Bone marrow (tissue), 2 donors: ENCODE measurements around the gene PLCXD3.
"Not testable (repeated sequence)": the region's sequence is repeated elsewhere in the genome, so short reads cannot be mapped to it uniquely, and the experiment has no call there.

ENCODE experiments used
- DNase-seq, 2 donors: peaks; one replicate each; lab custom pipeline; 2025; lab: John Stamatoyannopoulos, UW

PLCXD3 gene

GRCh38 chr5:41347569-41347968 is 162.8 kb downstream of the PLCXD3 start:
- DNase-seq, result no peak

DNA sequence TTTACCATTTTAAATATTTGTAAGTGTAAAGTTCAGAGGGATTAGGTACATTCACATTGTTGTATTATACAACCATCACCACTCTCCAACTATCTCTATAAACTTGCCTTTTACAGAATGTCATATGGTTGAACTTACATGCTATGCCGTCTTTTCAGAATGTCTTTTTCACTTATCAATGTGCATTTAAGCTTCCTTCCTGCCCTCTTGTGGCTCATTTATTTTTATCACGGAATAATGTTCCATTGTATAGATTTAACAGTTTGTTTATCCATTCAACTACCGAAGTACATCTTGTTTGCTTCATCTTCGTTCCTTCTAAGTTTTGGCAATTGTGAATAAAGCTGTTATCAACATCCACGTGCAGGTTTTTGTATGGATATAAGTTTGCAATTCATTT is 163.8 kb downstream of the PLCXD3 start:
- no peak for DNase-seq

GRCh38 chr5:41345295-41345694 is 165.1 kb downstream of the PLCXD3 start:
- DNase-seq, result no peak

- no peak for DNase-seq
Measured at GRCh38 chr5:41339339-41339738, 171.1 kb downstream of the PLCXD3 start.

GRCh38 chr5:41338136-41338675 is 172.2 kb downstream of the PLCXD3 start:
- no peak for DNase-seq

GRCh38 chr5:41337724-41338123 is 172.7 kb downstream of the PLCXD3 start:
- no peak for DNase-seq

- DNase-seq, result no peak
Measured at GRCh38 chr5:41337216-41337615, 173.2 kb downstream of the PLCXD3 start.

DNA sequence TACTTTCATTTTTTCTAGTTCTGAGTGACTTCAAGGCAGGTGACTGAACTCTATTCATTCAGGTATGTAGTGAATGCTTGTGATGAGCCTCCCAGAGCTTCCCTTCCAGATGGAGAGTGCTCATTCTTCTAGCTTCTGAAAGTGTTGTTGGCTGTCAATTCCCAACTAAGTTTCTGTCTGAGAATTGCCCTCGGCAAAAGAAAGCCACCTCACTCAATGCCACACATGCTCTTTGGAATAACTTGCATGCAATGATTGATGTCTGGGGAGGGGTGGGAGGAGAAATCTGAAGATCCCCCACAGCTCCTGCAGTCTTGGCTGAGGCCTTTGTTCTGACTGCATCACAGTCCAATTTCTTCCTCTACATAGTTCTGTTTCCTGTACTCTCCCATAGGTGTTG is 173.9 kb downstream of the PLCXD3 start:
- no peak for DNase-seq

DNA sequence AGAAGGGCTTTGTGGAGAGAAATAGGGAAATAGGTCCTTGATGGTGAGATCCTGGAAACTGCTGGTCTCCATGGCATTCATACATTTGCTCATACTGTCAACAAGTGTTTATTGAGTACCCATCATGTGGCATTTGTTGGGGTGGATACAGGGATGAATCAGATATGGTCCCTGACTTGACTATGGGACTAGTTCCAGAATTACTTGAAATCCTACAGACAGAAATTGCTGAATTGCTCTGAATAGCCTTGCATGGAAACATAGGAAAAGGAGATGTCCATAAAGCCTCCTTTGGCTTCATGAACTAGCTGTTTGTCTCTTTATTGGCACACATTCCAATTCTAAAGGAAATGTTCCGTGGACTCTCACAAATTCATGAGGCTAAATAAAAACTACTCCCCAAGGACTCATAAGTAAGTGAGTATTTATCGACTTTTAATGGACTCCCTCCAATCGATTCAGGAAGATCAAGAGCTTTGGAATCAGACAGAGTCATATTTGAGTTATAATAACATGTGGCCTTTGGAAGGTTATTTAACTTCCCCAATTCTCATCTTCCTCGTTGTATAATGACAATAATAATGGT is 174.7 kb downstream of the PLCXD3 start:
- no peak for DNase-seq

GRCh38 chr5:41334758-41335157 is 175.6 kb downstream of the PLCXD3 start:
- DNase-seq, result no peak

DNA sequence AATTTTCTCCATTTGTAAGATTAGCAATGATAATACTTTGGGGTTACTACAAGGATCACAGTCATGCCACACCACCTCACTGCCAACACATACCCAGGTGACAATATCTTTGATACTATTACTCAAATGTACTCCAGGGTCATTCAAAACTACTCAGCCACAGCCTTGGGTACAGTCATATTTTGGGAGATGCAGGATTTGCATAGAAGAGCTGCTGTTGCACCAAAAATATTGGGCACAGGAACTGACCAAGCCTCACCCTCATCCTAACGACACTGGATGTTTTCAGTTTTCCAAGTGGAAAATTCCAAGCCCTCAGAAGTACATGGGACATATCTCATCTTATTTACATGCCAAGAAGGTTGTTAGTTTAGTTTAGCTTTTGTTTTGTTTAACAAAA is 176.2 kb downstream of the PLCXD3 start:
- no peak for DNase-seq

GRCh38 chr5:41325074-41325473 is 185.3 kb downstream of the PLCXD3 start:
- no peak for DNase-seq

- DNase-seq, result not testable (repeated sequence)
Measured at GRCh38 chr5:41322826-41323225, 187.6 kb downstream of the PLCXD3 start.

DNA sequence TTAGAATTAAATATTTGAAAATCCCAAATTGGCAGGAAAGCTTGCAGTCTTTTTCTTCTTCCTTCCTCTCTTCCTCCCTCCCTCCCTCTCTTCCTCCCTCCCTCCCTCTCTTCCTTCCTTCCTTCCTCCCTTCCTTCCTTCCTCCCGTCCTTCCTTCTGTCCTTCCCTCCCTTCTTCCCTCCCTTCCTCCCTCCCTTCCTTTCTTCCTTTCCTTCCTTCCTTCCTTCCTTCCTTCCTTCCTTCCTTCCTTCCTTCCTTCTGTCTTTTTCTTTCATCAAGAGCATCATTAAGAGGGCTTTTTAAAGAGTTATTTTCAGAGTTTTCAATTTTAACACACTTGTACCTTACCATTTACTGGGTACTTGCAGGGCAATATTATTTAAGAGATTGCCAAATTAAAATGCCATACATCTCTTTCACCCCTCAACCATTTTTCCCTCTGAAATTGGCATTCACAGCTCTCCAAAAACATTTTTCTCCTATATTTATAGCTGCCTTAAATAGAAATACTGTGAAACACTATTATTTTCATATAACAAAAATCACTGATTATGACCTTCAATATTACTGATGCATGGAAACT is 197.8 kb downstream of the PLCXD3 start:
- DNase-seq, result no peak

- no peak for DNase-seq
Measured at GRCh38 chr5:41312066-41312465, 198.3 kb downstream of the PLCXD3 start.

- DNase-seq, result no peak
Measured at GRCh38 chr5:41309275-41309674, 201.1 kb downstream of the PLCXD3 start.

DNA sequence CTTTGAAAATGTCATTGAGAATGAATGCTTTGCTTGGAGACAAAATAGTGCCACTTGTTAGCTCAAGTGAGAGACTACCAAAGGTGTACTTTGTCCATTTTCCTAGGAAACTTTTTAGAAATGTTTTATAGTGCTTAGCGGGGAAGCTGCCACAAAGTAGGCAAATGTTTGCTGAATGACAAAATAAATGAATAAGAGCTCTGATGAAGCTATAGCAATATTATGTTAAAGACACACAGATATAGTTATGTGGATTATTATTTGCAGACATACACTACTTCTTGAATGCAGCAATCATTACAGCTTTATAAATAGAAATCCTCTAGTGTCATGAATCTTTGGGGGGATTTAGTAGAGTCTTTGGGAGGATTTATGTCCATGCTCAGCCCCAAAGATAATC is 204.4 kb downstream of the PLCXD3 start:
- DNase-seq, result no peak

DNA sequence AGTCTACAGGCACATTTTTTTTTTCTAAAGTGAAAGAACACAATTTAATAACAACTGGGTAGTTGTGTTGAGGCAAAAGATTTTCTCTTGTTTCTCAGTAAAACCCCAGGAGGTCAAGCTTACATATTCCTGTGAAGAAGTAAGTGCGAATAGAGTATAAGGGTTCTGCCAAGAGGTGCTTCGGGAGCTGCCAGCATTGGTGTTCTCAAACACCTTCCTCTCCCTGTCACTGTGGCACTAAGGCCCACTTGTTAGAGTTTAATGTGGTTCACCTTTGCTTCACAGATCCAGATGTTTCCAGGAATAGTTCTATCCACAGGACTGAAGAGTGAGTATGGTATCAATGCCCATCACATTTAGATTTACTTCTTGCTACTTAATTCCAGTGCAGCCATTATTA is 205.3 kb downstream of the PLCXD3 start:
- no peak for DNase-seq

GRCh38 chr5:41296066-41296465 is 214.3 kb downstream of the PLCXD3 start:
- no peak for DNase-seq

GRCh38 chr5:41291323-41291722 is 219.1 kb downstream of the PLCXD3 start:
- no peak for DNase-seq

- no peak for DNase-seq
Measured at GRCh38 chr5:41290810-41291209, 219.6 kb downstream of the PLCXD3 start.

DNA sequence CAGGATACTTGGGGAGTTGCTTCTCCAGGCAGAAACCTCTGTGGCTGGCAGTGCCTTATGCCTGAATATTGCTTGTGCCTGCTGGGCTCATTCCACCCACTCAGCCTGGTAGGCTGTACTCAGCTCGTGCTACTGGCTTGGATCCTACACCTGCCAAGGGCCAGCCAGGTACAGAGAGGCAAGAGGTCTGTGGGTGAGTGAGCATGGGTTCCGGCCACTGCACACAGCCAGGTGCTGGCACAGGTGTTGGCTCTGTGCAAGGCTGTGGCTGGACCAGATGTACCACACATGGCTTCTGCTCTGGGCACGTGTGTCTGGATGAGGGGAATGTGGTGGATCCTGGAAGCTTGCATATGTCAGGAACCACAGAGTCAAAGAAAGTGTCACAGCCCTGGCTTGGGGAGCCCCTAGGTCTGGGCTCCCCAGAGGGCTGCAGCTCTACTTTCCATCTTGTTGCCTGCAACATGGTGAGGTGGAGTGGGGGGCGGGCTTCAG is 220.4 kb downstream of the PLCXD3 start:
- DNase-seq, result no peak

- DNase-seq, result no peak
Measured at GRCh38 chr5:41286696-41287095, 223.7 kb downstream of the PLCXD3 start.

DNA sequence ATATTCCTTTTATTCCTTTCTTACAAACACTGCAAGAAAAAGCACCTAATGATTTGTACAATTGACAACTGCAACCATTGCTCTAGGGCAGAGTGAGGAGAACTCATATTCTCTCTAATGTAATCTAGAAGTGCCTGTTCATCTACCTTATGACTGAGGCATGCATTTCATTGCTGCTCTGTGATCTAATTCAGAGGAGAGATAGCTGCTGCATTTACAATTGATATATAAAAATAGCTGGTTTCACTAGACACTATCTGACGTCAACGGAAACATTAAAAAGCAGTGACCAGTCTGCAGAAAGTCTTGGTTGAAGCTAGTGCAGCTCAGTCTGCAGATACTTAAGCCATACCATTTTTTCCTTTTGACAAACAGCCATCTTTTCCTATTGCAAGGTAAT is 224.2 kb downstream of the PLCXD3 start:
- no peak for DNase-seq
